HL-60/S4 treated with phorbol 12-myristate 13-acetate at 8.2 ng/mL for 4 days and 3 days (cell line): ENCODE results near the gene ALLC.
"Not testable (repeated sequence)": the region's sequence is repeated elsewhere in the genome, so short reads cannot be mapped to it uniquely, and the experiment has no call there.

Experiments used
- in situ Hi-C: fragments of 300-500 bp; cut with MboI; formaldehyde crosslinking; loops from 2 replicates; pipeline ENCODE4 v1.15.0; 2022; ENCODE audit warnings: low sequenced_read_pairs

ALLC gene

DNA sequence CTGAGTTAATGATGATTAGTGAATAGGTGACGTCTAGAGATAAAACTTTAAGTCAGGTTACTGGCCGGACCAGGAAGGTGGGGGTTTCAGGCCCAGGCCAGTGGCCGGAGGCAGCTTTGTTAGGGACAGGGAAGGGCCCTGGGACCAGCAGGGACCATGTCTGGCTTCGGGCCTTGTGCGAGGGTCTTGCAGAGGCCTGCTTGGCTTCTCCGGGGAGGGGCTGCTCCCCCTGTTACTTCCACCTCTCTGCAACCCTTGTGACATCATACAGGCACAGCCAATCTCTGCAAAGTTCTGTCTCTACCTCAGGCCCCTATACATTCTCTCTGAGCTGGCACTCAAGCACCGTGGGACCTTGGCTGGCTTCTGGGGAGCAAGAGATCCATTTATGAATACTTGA lies at the start of gene ALLC:
TSS of gene ALLC (plus strand) at position 320 of the 400 bp plus-strand sequence. CDS start 12,958 bp downstream, outside the sequence.
- in situ Hi-C loops = no loop called here

GRCh38 chr2:3608373-3609278 lies 49.4 kb upstream of the ALLC start:
- in situ Hi-C loops = no loop called here

GRCh38 chr2:3609279-3609673 lies 48.7 kb upstream of the ALLC start:
- in situ Hi-C loops = not testable (repeated sequence)

- in situ Hi-C loops = no loop called here
Observed at GRCh38 chr2:3610415-3610814, 47.6 kb upstream of the ALLC start.

DNA sequence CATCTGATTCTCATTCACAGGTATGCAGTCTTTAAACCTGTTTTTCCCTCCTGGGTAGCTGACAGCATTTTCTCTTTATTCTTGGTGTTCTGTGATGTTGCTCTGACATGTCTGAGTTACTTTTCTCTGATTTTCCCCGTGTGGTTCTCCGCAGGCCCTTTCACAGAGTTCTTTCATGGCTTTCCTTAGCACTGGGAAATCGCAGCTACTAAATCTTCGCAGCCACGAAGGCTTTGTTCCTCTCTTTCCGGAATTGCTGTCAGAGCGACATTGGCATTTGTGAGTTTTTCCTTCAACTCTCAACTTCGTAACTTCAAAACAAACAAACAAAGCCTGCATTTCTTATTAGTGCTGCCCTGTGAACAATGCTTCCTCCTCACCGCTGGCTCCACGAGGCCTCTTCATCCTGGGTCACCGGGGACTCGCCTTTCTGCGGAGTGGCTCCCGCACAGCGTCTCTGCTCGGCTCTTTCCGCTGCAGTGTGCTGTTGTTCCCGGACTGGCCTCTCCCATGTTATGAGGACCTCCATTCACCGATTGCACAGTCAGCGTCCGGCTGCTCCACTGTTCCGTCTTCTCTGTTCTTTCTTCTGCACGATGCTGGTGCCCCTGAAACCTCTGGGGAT lies 47.0 kb upstream of the ALLC start:
- in situ Hi-C loops = no loop called here

DNA sequence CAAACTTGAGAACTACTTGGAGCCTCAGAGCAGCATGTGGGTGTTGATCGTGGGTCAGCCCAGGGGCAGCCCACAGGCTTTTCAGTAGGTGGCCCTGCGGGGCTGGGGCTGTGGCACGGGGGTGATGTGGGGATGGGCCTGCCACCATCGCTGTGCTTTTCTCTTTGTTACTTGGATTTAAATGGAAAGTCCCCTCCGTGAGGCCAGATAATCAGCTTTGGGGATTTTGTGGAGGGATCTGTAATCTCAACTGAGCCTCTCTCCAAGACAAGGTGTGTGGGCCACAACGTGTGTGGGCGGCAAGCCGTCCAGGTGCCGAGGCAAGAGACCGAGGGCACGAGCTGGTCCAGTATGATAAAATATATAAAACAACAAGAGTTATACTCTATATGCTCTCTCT lies 46.4 kb upstream of the ALLC start:
- in situ Hi-C loops = no loop called here

- in situ Hi-C loops = no loop called here
Observed at GRCh38 chr2:3612639-3613523, 45.1 kb upstream of the ALLC start.

DNA sequence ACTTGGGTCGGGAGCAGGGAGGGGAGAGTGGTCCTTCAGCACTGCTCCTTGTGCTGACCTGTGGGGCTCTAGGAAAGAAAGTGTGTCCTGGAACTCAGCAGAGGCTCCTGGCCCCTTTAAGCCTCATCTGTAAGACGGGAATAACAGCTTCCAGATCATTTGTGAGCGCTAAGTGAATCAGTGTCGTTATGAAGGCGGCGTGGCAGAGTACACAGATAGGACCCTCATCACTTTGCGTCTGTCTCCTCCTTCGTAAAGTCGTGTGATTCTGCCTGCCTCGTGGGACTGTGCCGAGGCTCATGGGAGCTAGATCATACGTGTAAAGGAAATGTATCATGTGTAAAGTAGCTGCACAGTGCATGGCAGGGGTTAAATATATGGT lies 44.5 kb upstream of the ALLC start:
- in situ Hi-C loops = no loop called here

- in situ Hi-C loops = not testable (repeated sequence)
Observed at GRCh38 chr2:3614743-3615142, 43.3 kb upstream of the ALLC start.

DNA sequence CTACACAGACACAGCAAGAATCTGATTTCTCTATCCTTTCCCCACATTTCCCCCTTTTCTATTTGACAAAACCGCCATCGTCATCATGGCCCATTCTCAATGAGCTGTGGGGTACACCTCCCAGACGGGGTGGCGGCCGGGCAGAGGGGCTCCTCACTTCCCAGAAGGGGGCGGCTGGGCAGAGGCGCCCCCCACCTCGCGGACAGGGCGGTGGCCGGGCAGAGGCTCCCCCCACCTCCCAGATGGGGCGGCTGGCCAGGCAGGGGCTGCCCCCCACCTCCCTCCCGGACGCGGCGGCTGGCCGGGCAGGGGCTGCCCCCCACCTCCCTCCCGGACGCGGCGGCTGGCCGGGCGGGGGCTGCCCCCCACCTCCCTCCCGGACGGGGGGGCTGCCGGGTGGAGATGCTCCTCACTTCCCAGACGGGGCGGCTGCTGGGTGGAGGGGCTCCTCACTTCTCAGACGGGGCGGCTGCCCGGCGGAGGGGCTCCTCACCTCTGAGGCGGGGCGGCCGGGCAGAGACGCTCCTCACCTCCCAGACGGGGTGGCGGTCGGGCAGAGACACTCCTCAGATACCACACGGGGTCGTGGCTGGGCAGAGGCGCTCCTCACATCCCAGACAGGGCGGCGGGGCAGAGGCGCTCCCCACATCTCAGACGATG lies 42.3 kb upstream of the ALLC start:
- in situ Hi-C loops = not testable (repeated sequence)

DNA sequence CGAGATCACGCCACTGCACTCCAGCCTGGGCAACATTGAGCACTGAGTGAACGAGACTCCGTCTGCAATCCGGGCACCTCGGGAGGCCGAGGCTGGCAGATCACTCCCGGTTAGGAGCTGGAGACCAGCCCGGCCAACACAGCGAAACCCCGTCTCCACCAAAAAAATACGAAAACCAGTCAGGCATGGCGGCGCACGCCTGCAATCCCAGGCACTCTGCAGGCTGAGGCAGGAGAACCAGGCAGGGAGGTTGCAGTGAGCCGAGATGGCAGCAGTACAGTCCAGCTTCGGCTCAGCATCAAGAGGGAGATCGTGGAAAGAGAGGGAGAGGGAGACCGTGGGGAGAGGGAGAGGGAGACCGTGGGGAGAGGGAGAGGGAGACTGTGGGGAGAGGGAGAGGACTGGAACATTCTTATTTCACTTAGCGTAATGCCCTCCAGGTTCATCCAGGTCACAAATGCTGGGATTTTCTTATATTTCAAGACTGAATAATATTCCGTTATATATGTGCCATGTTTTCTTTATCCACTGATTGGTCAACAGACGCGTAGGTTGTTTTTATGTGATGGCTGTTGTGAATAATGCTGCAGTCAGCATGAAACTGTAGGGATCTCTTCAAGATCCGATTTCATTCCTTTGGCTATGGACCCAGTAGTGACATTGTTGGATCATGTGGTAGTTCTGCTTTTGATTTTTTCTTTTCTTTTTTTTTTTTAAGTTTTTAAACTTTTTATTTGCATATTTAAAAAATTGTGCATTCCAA lies 41.4 kb upstream of the ALLC start:
- in situ Hi-C loops = not testable (repeated sequence)

DNA sequence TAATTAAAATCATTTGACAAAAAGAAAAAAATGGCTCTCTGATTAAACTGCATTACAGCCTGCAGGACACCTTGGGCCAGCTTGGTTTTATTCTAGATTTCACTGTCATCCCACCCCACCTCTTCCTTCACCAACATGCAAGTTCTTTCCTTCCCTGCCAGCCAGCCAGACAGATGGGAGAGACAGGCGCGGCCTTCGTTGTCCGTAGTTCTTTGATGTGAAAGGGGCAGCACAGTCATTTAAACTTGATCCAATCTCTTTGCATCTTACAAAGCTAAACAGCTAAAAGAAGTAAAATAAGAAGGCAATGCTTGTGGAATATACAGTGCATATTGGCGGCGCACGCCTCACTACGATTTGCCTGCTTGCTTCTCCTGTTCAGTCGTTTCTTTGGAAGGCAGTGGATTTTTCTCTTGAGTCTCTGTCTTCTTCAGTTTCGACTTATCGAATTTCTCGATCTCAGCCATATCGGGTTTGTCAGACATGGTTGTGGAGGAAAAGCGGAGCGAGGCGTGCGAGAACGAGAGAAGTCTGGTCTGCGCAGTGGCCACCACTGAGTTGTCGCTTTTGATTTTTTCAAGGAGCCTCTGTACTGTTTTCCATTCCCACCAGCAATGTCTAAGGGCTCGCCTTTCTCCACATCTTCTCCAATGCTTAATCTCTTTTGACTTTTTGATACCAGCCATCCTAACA lies 40.7 kb upstream of the ALLC start:
- in situ Hi-C loops = no loop called here

GRCh38 chr2:3618367-3618766 lies 39.6 kb upstream of the ALLC start:
- in situ Hi-C loops = no loop called here

- in situ Hi-C loops = no loop called here
Observed at GRCh38 chr2:3619033-3619432, 39.0 kb upstream of the ALLC start.

- in situ Hi-C loops = not testable (repeated sequence)
Observed at GRCh38 chr2:3619661-3620060, 38.3 kb upstream of the ALLC start.

DNA sequence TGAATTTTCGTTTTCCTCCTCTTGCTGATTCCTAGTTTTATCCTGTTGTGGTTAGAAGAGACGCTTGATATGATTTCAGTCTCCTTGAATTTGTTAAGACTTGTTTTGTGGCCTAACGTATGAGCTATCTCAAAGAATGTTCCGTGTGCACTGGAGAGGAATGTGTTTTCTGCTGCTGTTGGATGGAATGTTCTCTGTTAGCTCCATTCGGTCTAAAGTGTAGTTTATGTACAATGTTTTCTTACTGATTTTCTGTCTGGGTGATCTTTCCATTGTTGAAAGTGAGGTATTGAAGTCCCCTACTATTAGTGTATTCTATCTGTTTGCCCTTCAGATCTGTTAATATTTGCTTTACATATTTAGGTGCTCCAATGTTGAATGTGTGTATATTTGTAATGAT lies 37.2 kb upstream of the ALLC start:
- in situ Hi-C loops = no loop called here

- in situ Hi-C loops = no loop called here
Observed at GRCh38 chr2:3622967-3623366, 35.0 kb upstream of the ALLC start.

- in situ Hi-C loops = no loop called here
Observed at GRCh38 chr2:3624059-3624794, 33.8 kb upstream of the ALLC start.

DNA sequence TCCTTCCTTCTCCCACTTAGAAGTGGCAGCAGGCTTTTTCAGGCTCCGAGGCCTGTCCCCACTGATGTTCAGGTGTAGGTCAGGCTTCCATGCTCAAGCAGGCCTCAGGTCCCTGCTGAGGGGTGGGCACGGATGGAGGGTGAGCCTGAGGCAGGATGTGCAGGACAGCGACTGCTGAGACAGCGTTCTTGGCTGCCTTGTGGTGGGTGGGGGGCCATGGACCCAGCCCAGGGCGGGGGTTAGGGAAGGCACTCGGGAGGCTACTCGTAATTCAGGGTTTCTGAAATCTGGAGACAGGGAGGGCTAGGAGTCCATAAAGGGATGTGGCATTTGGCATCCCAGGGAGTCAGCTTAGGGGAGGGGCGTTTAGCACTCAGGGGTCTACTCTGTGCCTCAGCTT lies 32.8 kb upstream of the ALLC start:
- in situ Hi-C loops = no loop called here
